Urinary bladder (tissue), 4 donors: ENCODE measurements around the gene GPATCH2. TPM values are rescaled to one million over a fixed set of nuclear protein-coding genes. Genes with fewer than 3 reads are reported as not detected.

ENCODE experiments used
- DNase-seq: peaks from one replicate; pipeline ENCODE4 v3.0.0-alpha.2; 2015; ENCODE audit errors: extremely low spot score
- H3K27ac ChIP-seq: one replicate; pipeline ENCODE4 v1.5.1; 2013; ENCODE audit warnings: low read depth, mild to moderate bottlenecking, moderate library complexity
- H3K36me3 ChIP-seq: one replicate; pipeline ENCODE4 v1.6.1; 2013; ENCODE audit warnings: mild to moderate bottlenecking, moderate library complexity; ENCODE audit not compliant: insufficient read depth
- H3K4me1 ChIP-seq: one replicate; pipeline ENCODE4 v1.6.1; 2013; ENCODE audit warnings: mild to moderate bottlenecking, moderate library complexity; ENCODE audit not compliant: insufficient read depth
- H3K4me3 ChIP-seq: one replicate; pipeline ENCODE4 v1.5.1; 2013; ENCODE audit warnings: low read depth, low read length
- WGBS: extraction: QIAGEN DNeasy Blood & Tissue Kit; methylation state at CpG from one replicate; pipeline ENCODE4 v1.1.7; 2013; 5-methylcytosine and 5-hydroxymethylcytosine counted together
- polyA plus RNA-seq: library from polyadenylated mRNA; stranded (reverse); fragments of 200-250 nt; gene quantifications from one replicate; pipeline ENCODE4 v1.2.3, GENCODE V29; 2013
- total RNA-seq: library from RNA; depleted of rRNA; stranded (reverse); fragments of >200 nt; gene quantifications from one replicate; pipeline ENCODE4 v1.2.3, GENCODE V29; 2014
- donor health status: healthy with polysubstance abuse.
- donor health status: healthy.

Gene GPATCH2
- 54.0 TPM for total RNA-seq
- 5.6 TPM for polyA plus RNA-seq

DNA sequence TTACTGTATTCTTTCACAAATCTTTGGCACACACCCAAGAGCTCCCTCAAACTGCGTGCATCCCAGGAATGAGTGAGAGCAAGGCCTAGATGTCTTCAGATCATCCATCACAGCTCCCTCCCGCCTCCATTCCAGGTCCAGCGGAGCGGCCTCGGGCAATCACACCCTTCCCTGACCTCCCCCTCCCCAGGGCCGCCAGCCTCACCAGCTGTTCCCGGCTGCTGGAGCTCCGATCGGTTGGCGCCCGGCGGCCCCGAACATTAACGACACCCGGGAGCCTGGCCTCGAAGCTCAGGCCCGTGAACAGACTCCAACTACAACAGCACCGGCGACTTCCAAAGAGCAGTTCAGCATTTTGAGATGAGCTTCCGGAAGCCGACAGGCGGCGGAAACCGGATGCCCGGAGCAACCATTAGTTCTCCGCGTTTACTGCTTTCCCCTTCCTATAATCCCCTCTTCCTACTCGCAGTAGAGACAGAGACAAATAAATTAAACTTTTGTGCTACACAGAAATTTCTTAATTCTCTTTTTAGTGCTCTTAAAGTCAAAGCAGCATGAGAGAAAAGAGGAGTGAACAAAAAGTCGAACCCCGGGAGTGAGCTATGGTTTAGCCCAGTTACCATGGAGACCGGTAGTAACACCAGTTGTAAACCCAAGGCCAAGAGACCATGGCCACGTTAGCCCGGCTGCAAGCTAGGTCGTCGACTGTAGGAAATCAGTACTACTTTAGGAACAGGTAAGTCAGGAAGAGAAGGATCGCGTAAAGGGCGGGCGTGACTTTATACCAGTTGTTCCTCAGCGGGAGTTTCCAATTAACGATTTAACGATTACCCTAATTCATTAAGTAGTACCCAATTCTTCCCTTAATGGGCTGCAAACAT is at the start of gene GPATCH2, which contains the start of gene SPATA17:
TSS of gene GPATCH2 (minus strand) at position 380 of the 881 bp plus-strand sequence. CDS start at position 261, 119 bp downstream.
TSS of gene SPATA17 (plus strand) at position 634 of the 881 bp plus-strand sequence. CDS start at position 669, 35 bp downstream.
- WGBS, result under 1% methylated on average over 42 of the region's 42 CpGs
- Histone ChIP-seq H3K27ac (peak within 1 kb of the TSS; percentile 82), H3K4me3 (peak within 1 kb of the TSS; percentile 77), H3K4me1 (peaks cover 1% of the 10 kb centered on the region), H3K36me3 (no peaks in the 10 kb centered on the region)
- peak; percentile 90 for DNase-seq

- WGBS, result 61% methylated on average over 4 of the region's 4 CpGs
- Histone ChIP-seq H3K27ac (no peak overlapping the region), H3K4me3 (no peak overlapping the region), H3K4me1 (no peaks in the 10 kb centered on the region), H3K36me3 (no peaks in the 10 kb centered on the region)
- DNase-seq, result no peak
Observed at GRCh38 chr1:217674028-217674729, 43.3 kb upstream of the GPATCH2 start.

- Histone ChIP-seq H3K4me3 (no peak overlapping the region), H3K36me3 (no peaks in the 10 kb centered on the region), H3K4me1 (no peaks in the 10 kb centered on the region), H3K27ac (no peak overlapping the region)
- no peak for DNase-seq
- 63% methylated on average over 2 of the region's 2 CpGs for WGBS
Observed at GRCh38 chr1:217673387-217673786, 42.5 kb upstream of the GPATCH2 start.

DNA sequence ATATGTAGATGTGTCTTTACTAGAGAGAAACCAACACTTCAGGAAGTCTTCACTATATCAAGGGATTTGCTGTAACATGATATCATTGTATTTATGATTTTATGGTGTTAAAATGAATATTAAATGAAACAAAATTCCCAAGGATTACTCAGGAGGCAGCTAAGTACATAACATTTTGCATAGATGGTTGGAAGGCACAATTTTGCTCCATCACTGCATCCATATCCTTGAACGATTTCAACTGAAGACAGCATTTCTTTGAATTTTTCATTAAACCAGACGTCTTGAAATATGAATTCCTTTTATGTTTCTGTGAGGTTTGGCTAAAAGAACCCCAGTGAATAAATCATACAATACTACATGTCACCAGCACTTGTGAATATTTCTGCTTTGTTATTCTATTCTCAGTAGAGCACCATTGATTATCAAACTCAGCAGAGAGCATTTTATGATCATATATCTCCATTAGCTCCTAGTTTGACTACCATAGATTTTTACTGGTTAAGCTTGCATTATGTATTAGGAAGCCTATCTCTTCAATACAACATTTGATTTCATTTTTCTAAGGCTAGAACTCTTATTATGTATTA is 37.6 kb upstream of the GPATCH2 start:
- Histone ChIP-seq H3K4me3 (no peak overlapping the region), H3K36me3 (no peaks in the 10 kb centered on the region), H3K4me1 (no peaks in the 10 kb centered on the region), H3K27ac (no peak overlapping the region)
- 63% methylated on average over 2 of the region's 2 CpGs for WGBS
- no peak for DNase-seq

DNA sequence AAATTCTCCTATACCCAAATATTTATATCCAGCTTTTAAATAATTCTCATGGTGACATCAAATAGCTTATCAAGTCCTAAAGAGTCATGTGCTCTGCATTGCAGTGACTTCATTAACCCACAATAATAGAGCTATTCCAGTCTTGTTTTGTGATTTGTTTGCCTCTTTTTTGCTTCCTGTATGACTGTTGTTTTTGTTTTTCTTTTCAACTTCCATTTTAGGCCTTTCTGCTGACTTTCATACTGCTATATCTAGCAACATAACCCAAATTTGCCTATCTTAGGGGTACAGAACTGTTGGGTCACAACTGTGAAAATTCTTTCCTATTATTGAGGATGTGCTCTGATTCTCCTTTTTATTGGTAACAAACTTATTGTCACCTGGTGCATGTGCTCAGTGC is 30.5 kb upstream of the GPATCH2 start:
- no peak overlapping the region for H3K4me3 ChIP-seq
- no peaks in the 10 kb centered on the region for H3K4me1 ChIP-seq
- no peak for DNase-seq
- no peak overlapping the region for H3K27ac ChIP-seq
- H3K36me3 ChIP-seq, result no peaks in the 10 kb centered on the region

DNA sequence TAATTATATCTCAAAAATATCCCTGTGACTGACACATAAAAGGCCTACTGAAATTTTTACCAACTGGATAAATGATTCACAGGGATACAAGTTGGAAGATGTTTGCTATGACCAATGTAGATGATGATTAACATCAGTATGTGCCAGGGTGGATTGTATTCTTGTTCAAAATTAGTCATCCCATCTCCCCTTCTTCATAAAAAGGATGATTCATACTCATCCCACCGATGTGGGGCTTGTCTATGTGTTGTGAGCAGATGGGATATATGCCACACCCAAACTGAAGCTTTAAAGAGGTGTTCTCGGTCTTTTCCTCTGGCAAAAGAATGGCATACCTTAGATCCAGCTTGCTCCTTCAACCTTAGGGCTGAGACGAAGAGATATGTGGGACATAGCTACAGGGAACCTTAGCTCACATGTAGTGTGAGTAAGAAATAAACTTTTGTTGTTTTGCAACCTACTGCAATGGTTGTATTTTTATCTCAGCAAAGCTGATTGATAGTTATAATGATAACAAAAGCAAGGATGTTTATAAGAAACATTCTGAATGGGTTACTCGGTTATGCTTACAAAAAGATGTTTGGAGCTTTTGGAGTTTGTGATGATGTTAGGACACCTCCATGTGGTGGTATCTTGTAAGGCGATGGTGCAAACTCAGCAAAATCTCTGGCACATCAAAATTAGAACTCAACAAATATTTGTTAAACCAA is 29.6 kb upstream of the GPATCH2 start:
- H3K4me3 ChIP-seq, result no peak overlapping the region
- DNase-seq, result peak; percentile 13
- no peak overlapping the region for H3K27ac ChIP-seq
- no peaks in the 10 kb centered on the region for H3K4me1 ChIP-seq
- WGBS, result 33% methylated on average over 5 of the region's 5 CpGs
- H3K36me3 ChIP-seq, result no peaks in the 10 kb centered on the region

GRCh38 chr1:217650674-217651073 is 19.8 kb upstream of the GPATCH2 start:
- Histone ChIP-seq H3K4me3 (no peak overlapping the region), H3K4me1 (no peaks in the 10 kb centered on the region), H3K27ac (no peak overlapping the region), H3K36me3 (no peaks in the 10 kb centered on the region)
- no peak for DNase-seq
- WGBS, result 95% methylated on average over 4 of the region's 4 CpGs

- Histone ChIP-seq H3K36me3 (no peaks in the 10 kb centered on the region), H3K4me3 (no peak overlapping the region), H3K4me1 (no peaks in the 10 kb centered on the region), H3K27ac (no peak overlapping the region)
- 86% methylated on average over 13 of the region's 13 CpGs for WGBS
- no peak for DNase-seq
Observed at GRCh38 chr1:217647791-217648190, 16.9 kb upstream of the GPATCH2 start.

- no peak overlapping the region for H3K4me3 ChIP-seq
- no peak overlapping the region for H3K27ac ChIP-seq
- 47% methylated on average over 6 of the region's 6 CpGs for WGBS
- DNase-seq, result no peak
- no peaks in the 10 kb centered on the region for H3K4me1 ChIP-seq
- H3K36me3 ChIP-seq, result no peaks in the 10 kb centered on the region
Observed at GRCh38 chr1:217642455-217642854, 11.6 kb upstream of the GPATCH2 start.

- Histone ChIP-seq H3K4me1 (peaks cover 1% of the 10 kb centered on the region), H3K27ac (no peak overlapping the region), H3K36me3 (no peaks in the 10 kb centered on the region), H3K4me3 (no peak overlapping the region)
- no peak for DNase-seq
- WGBS, result 46% methylated on average over 3 of the region's 3 CpGs
Observed at GRCh38 chr1:217627431-217627830, 3.5 kb downstream of the GPATCH2 start.

DNA sequence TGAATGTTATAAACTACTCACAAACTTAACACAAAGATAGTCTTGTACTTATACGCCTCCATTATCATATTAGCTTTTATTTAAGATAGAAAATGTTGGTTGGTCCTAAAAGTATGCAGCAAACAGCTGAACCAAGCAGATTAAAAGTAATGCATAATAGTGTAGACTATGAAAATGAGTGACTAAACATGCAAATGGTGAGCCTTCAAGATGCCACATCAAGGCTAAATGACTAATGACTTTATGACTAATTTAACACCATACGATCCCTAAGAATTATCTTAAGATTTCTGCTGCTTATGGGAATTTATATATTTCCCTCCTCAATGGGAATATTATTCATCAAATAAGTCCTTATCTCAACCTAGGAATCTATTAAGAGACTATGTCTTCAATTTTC is 4.6 kb downstream of the GPATCH2 start:
- H3K4me1 ChIP-seq, result no peaks in the 10 kb centered on the region
- DNase-seq, result no peak
- WGBS, result 94% methylated on average over 2 of the region's 2 CpGs
- H3K4me3 ChIP-seq, result no peak overlapping the region
- no peak overlapping the region for H3K27ac ChIP-seq
- H3K36me3 ChIP-seq, result no peaks in the 10 kb centered on the region

DNA sequence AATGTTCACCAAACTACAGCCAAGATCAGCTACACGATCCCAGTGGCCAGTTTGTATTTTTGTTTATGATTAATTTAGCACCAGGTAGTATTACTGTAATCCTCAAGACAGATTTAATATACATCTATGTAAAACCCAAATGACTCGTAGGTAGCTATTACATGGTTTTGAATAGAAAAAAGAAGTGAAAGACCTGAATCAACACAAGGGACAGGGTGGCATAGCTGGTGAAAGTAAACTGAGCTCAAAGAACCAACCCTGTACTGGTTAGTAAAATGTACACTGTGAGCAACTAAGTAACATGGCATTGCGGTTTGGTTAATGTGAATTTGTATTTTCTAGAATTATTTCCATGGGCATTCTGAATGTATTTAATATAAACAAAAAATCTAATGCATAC is 8.8 kb downstream of the GPATCH2 start:
- no peak overlapping the region for H3K4me3 ChIP-seq
- no peaks in the 10 kb centered on the region for H3K4me1 ChIP-seq
- H3K36me3 ChIP-seq, result peaks cover 5% of the 10 kb centered on the region
- DNase-seq, result no peak
- H3K27ac ChIP-seq, result no peak overlapping the region
- 90% methylated on average over 3 of the region's 3 CpGs for WGBS

- Histone ChIP-seq H3K4me1 (no peaks in the 10 kb centered on the region), H3K4me3 (no peak overlapping the region), H3K27ac (no peak overlapping the region), H3K36me3 (peaks cover 5% of the 10 kb centered on the region)
- WGBS, result 86% methylated on average over 4 of the region's 4 CpGs
- no peak for DNase-seq
Observed at GRCh38 chr1:217620814-217621213, 10.1 kb downstream of the GPATCH2 start.
